ENCODE results near the gene ZNF485. TPM values are rescaled to one million over a fixed set of nuclear protein-coding genes. Genes with fewer than 3 reads are reported as not detected.
"Not testable (repeated sequence)": the region's sequence is repeated elsewhere in the genome, so short reads cannot be mapped to it uniquely, and the experiment has no call there.

The ZNF485 gene
- total RNA-seq, 2 donors from 2014 or later, result 9.6 to 9.9 TPM

GRCh38 chr10:43594944-43595589 is 11.2 kb upstream of the ZNF485 start:
- no peak overlapping the region for H3K4me3 ChIP-seq
- WGBS, 2 donors, result 21 to 22% methylated on average over 5 to 8 of the region's 8 CpGs
- no peaks in the 10 kb centered on the region for H3K36me3 ChIP-seq (replicated peaks in 1 of 2; ENCODE audit: insufficient read depth in 1 of 2, low read depth in 2 of 2)
- intact Hi-C loops (cut with DNase I), result no loop called here
- peaks cover 8% of the 10 kb centered on the region for H3K4me1 ChIP-seq
- peak in 3 of 4 donors; percentile 21 to 22 (median 22) for DNase-seq
- TF ChIP-seq CTCF (IDR thresholded peaks at IDR 0.05) (no peak), POLR2A (IDR thresholded peaks at IDR 0.05) (no peak)
- H3K27me3 ChIP-seq, result no peaks in the 10 kb centered on the region
- H3K9me3 ChIP-seq, result no peaks in the 10 kb centered on the region
- ATAC-seq, result peak; percentile 42
- no peak overlapping the region for H3K27ac ChIP-seq

GRCh38 chr10:43595739-43596298 is 10.4 kb upstream of the ZNF485 start:
- TF ChIP-seq POLR2A (IDR thresholded peaks at IDR 0.05) (no peak), CTCF (IDR thresholded peaks at IDR 0.05) (no peak)
- Histone ChIP-seq H3K36me3 (replicated peaks in 1 of 2; ENCODE audit: insufficient read depth in 1 of 2, low read depth in 2 of 2) (no peaks in the 10 kb centered on the region), H3K9me3 (no peaks in the 10 kb centered on the region), H3K4me1 (peaks cover 8% of the 10 kb centered on the region), H3K27ac (no peak overlapping the region), H3K27me3 (no peaks in the 10 kb centered on the region), H3K4me3 (no peak overlapping the region)
- DNase-seq, result no peak
- ATAC-seq, result no peak
- intact Hi-C loops (cut with DNase I), result no loop called here
- WGBS, 2 donors, result 67 to 87% methylated on average over 7 of the region's 7 CpGs

GRCh38 chr10:43596546-43596945 is 9.7 kb upstream of the ZNF485 start:
- H3K36me3 ChIP-seq (replicated peaks in 1 of 2; ENCODE audit: insufficient read depth in 1 of 2, low read depth in 2 of 2), result no peaks in the 10 kb centered on the region
- no peak for TF ChIP-seq CTCF (IDR thresholded peaks at IDR 0.05)
- TF ChIP-seq POLR2A (IDR thresholded peaks at IDR 0.05), result no peak
- DNase-seq (no peak), ATAC-seq (no peak)
- no peaks in the 10 kb centered on the region for H3K27me3 ChIP-seq
- H3K4me3 ChIP-seq, result no peak overlapping the region
- H3K4me1 ChIP-seq, result peaks cover 8% of the 10 kb centered on the region
- intact Hi-C loops (cut with DNase I), result no loop called here
- H3K9me3 ChIP-seq, result no peaks in the 10 kb centered on the region
- 86% methylated on average over 4 of the region's 4 CpGs for WGBS, 2 donors
- H3K27ac ChIP-seq, result no peak overlapping the region

- ATAC-seq, result no peak
- no peaks in the 10 kb centered on the region for H3K36me3 ChIP-seq (replicated peaks in 1 of 2; ENCODE audit: insufficient read depth in 1 of 2, low read depth in 2 of 2)
- H3K27ac ChIP-seq, result no peak overlapping the region
- intact Hi-C loops (cut with DNase I), result no loop called here
- H3K4me1 ChIP-seq, result peaks cover 8% of the 10 kb centered on the region
- DNase-seq, result no peak
- H3K9me3 ChIP-seq, result no peaks in the 10 kb centered on the region
- WGBS, 2 donors, result 73 to 77% methylated on average over 2 of the region's 2 CpGs
- no peak for TF ChIP-seq POLR2A (IDR thresholded peaks at IDR 0.05)
- TF ChIP-seq CTCF (IDR thresholded peaks at IDR 0.05), result no peak
- no peaks in the 10 kb centered on the region for H3K27me3 ChIP-seq
- no peak overlapping the region for H3K4me3 ChIP-seq
These were observed 7.8 kb upstream of the ZNF485 start for GRCh38 chr10:43598446-43598845.

GRCh38 chr10:43599333-43599732 is 6.9 kb upstream of the ZNF485 start:
- Histone ChIP-seq H3K4me1 (peaks cover 8% of the 10 kb centered on the region), H3K27ac (no peak overlapping the region), H3K27me3 (no peaks in the 10 kb centered on the region), H3K36me3 (replicated peaks in 1 of 2; ENCODE audit: insufficient read depth in 1 of 2, low read depth in 2 of 2) (no peaks in the 10 kb centered on the region), H3K9me3 (no peaks in the 10 kb centered on the region), H3K4me3 (no peak overlapping the region)
- TF ChIP-seq CTCF (IDR thresholded peaks at IDR 0.05) (no peak), POLR2A (IDR thresholded peaks at IDR 0.05) (no peak)
- DNase-seq (no peak), ATAC-seq (no peak)
- 55 to 71% methylated on average over 2 of the region's 2 CpGs for WGBS, 2 donors
- intact Hi-C loops (cut with DNase I), result no loop called here

- H3K4me1 ChIP-seq; H3K27ac ChIP-seq; H3K9me3 ChIP-seq; H3K4me3 ChIP-seq; DNase-seq; H3K36me3 ChIP-seq (replicated peaks in 1 of 2; ENCODE audit: insufficient read depth in 1 of 2, low read depth in 2 of 2); H3K27me3 ChIP-seq; intact Hi-C loops (cut with DNase I); ATAC-seq: not testable (repeated sequence)
- WGBS, 2 donors, result 87 to 89% methylated on average over 6 of the region's 6 CpGs
These were observed 4.7 kb upstream of the ZNF485 start for GRCh38 chr10:43601576-43601975.
